LNCaP clone FGC (cell line): Measurements from ENCODE around the gene LRRC57.

ENCODE experiments used
- DNase-seq: peaks from one replicate; pipeline ENCODE4 v3.0.0-alpha.2; 2011; ENCODE audit warnings: low read depth
- H3K4me3 ChIP-seq: 2 replicates; pipeline ENCODE4 v1.5.1; 2011; ENCODE audit warnings: mild to moderate bottlenecking, low read depth, low read length, control low read depth
- CTCF ChIP-seq: IDR thresholded peaks from 2 replicates; pipeline ENCODE4 v1.5.1; 2012; ENCODE audit warnings: mild to moderate bottlenecking; ENCODE audit not compliant: control insufficient read depth, insufficient read depth; ENCODE audit errors: extremely low read depth

The LRRC57 gene

GRCh38 chr15:42510258-42511006, 38.2 kb downstream of the LRRC57 start:
- no peak for DNase-seq

GRCh38 chr15:42508263-42508690, 40.3 kb downstream of the LRRC57 start:
- DNase-seq: no peak
- no peak for TF ChIP-seq CTCF

More at GRCh38 chr15:42510258-42511006, 38.2 kb downstream of the LRRC57 start:
- H3K4me3 ChIP-seq: no peak overlapping the region
- no peak for TF ChIP-seq CTCF

DNA sequence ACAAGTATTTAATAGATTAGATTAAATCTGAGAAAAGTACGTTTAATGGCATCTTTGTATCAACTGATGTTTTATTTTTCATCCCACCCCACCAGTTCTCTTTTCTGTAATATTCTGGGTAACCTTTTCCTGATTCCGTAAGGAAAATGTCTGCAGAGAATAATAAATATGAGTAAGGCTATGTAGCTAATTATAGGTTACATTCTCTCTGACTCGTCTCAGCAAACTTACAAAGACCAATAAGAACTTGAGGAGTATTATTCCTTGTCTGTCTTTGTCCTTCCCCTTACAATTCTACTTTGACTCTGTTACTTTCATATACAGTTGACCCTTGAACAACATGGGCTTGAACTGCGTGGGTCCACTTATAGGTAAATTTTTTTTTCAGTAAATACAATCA, 41.1 kb downstream of the LRRC57 start:
- TF ChIP-seq CTCF: no peak
- H3K4me3 ChIP-seq: no peak overlapping the region
- no peak for DNase-seq

More at GRCh38 chr15:42508263-42508690, 40.3 kb downstream of the LRRC57 start:
- no peak overlapping the region for H3K4me3 ChIP-seq

DNA sequence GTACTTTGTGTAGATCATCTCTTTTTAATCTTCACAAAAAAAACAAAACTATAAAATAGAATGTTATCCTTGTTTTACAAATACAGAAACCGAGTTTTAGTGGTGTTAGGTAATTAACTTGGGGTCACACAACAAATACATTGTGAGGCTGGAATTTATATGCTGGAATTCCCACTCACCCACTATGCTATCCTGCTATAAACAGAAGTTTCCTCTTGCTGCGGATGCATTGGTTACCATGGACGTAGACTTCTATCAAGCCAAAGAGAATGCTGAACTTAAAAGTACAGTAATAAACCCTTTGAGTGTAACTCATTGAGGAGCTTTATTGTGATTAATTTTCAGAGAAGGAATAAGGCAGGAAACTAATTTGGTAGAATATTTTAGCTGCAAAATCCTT, 44.0 kb downstream of the LRRC57 start:
- no peak for DNase-seq
- H3K4me3 ChIP-seq: no peak overlapping the region
- TF ChIP-seq CTCF: no peak

- no peak overlapping the region for H3K4me3 ChIP-seq
- no peak for TF ChIP-seq CTCF
- DNase-seq: no peak
Observed at GRCh38 chr15:42503825-42504224, 44.8 kb downstream of the LRRC57 start.

DNA sequence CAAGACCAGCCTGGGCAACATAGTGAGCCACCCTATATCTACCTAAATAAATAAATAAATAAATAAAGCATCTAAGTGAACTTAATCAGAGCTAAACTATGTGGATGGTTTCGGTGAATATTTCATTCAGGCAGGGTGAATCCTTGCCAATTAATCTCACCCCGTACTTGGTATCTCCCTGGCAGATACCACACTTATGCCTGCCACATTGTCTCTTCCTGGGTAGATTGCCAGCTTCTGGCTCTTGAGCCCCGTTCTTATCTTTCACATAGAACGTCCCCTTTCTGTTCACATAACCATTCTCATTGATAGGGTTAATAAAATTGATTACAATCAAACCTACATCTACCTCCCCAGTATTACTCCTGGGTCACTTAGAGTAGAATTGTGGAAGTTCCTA, 46.1 kb downstream of the LRRC57 start:
- H3K4me3 ChIP-seq: no peak overlapping the region
- no peak for DNase-seq

More for the DNA sequence above, 46.1 kb downstream of the LRRC57 start:
- no peak for TF ChIP-seq CTCF
